WTC11 (cell line): ENCODE results near the gene TNFRSF6B. TPM values are rescaled to one million over a fixed set of nuclear protein-coding genes. Genes with fewer than 3 reads are reported as not detected.

Source experiments
- ATAC-seq: fragments of 200-7000 bp; cut with Tn5 transposase; 2 replicates; pipeline ENCODE4 v1.10.0; 2021; ENCODE audit warnings: mild to moderate bottlenecking, moderate library complexity
- CTCF ChIA-PET: fragments of 300-600 bp; sonication (Branson Sonifier 250); formaldehyde crosslinking; loops from one replicate; lab custom pipeline; 2021; ENCODE audit warnings: antibody characterized with exemption; lab: Charles Lee
- POLR2A ChIA-PET: fragments of 350-600 bp; sonication (Branson Sonifier 250); formaldehyde crosslinking; loops from one replicate; lab custom pipeline; 2021; ENCODE audit warnings: antibody characterized with exemption; lab: Charles Lee
- DNase-seq: peaks from one replicate; pipeline ENCODE4 v3.0.0; 2021; ENCODE audit warnings: low spot score
- H3K27ac Mint-ChIP-seq: 2 replicates; pipeline ENCODE4 v1.8.0; 2021; ENCODE audit warnings: mixed read lengths
- H3K27me3 Mint-ChIP-seq: 2 replicates; pipeline ENCODE4 v1.8.0; 2021; ENCODE audit warnings: low read depth, mild to moderate bottlenecking, moderate library complexity, mixed read lengths
- H3K36me3 Mint-ChIP-seq: 2 replicates; pipeline ENCODE4 v1.8.0; 2021; ENCODE audit warnings: mixed read lengths
- H3K4me1 Mint-ChIP-seq: 2 replicates; pipeline ENCODE4 v1.8.0; 2022; ENCODE audit warnings: mixed read lengths
- H3K4me3 Mint-ChIP-seq: 2 replicates; pipeline ENCODE4 v1.8.0; 2021; ENCODE audit warnings: mild to moderate bottlenecking, moderate library complexity, mixed read lengths
- H3K9me3 Mint-ChIP-seq: 2 replicates; pipeline ENCODE4 v1.8.0; 2021; ENCODE audit warnings: mixed read lengths
- FOXP1 ChIP-seq: sonication (generic); formaldehyde crosslinking; IDR thresholded peaks from 2 replicates; pipeline ENCODE4 v1.8.0; 2022; ENCODE audit warnings: missing genetic modification reagents, mild to moderate bottlenecking, moderate library complexity, borderline replicate concordance
- GABPB1 ChIP-seq: sonication (generic); formaldehyde crosslinking; IDR thresholded peaks from 2 replicates; pipeline ENCODE4 v1.8.1; 2023; ENCODE audit warnings: mild to moderate bottlenecking, missing genetic modification reagents
- SMAD3 ChIP-seq: sonication (generic); formaldehyde crosslinking; IDR thresholded peaks from 2 replicates; pipeline ENCODE4 v1.8.0; 2022; ENCODE audit warnings: missing genetic modification reagents, mild to moderate bottlenecking, borderline replicate concordance
- SP1 ChIP-seq: sonication (generic); formaldehyde crosslinking; conservative IDR thresholded peaks from 2 replicates; pipeline ENCODE4 v1.8.1; 2022; ENCODE audit warnings: missing genetic modification reagents
- total RNA-seq: library from RNA; stranded (reverse); gene quantifications from 3 replicates; pipeline ENCODE4 v1.2.3, GENCODE V29; 2021
- TF ChIP-seq, protein P1 (sequence below): sonication (generic); formaldehyde crosslinking; IDR thresholded peaks from 2 replicates; pipeline ENCODE4 v1.8.0; 2022; ENCODE audit warnings: missing genetic modification reagents
- TF ChIP-seq, protein P2 (sequence below): sonication (generic); formaldehyde crosslinking; IDR thresholded peaks from 2 replicates; pipeline ENCODE4 v1.8.0; 2022; ENCODE audit warnings: mild to moderate bottlenecking, missing genetic modification reagents
- TF ChIP-seq, protein P3 (sequence below): fragments of 250-450 bp; sonication (Bioruptor Pico); IDR thresholded peaks from 2 replicates; pipeline ENCODE4 v1.9.0; 2021; ENCODE audit warnings: mild to moderate bottlenecking
- TF ChIP-seq, protein P4 (sequence below): sonication (generic); formaldehyde crosslinking; IDR thresholded peaks from 2 replicates; pipeline ENCODE4 v1.8.0; 2023; ENCODE audit warnings: missing genetic modification reagents
- TF ChIP-seq, protein P5 (sequence below): fragments of 250-450 bp; sonication (Bioruptor Pico); IDR thresholded peaks from 2 replicates; pipeline ENCODE4 v1.9.0; 2021; ENCODE audit warnings: mild to moderate bottlenecking

Gene TNFRSF6B
- total RNA-seq, 1 experiment from 2014 or later, result not detected

DNA sequence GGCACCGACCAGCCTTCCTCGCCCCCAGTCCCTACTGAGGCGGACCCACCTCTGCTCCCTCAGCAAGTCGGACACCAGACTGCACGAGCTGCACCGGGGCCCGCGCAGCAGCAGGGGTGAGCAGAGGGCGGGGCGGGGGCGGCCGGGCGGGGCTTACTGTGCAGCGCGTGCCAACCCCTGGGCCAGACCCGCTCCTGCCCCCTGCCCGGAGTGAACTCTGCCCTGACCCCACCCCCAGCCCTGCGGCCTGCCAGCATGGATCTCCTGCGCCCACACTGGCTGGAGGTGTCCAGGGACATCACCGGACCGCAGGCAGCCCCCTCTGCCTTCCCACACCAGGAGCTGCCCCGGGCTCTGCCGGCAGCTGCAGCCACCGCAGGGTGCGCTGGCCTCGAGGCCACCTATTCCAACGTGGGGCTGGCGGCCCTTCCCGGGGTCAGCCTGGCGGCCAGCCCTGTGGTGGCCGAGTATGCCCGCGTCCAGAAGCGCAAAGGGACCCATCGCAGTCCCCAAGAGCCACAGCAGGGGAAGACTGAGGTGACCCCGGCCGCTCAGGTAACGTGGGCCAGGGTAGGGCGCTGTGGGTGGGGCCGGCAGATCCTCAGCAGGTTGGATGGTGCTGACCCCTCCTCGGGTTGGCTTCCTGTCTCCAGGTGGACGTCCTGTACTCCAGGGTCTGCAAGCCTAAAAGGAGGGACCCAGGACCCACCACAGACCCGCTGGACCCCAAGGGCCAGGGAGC lies 41.7 kb downstream of the TNFRSF6B start (continued):
- TF ChIP-seq, protein P1, sequence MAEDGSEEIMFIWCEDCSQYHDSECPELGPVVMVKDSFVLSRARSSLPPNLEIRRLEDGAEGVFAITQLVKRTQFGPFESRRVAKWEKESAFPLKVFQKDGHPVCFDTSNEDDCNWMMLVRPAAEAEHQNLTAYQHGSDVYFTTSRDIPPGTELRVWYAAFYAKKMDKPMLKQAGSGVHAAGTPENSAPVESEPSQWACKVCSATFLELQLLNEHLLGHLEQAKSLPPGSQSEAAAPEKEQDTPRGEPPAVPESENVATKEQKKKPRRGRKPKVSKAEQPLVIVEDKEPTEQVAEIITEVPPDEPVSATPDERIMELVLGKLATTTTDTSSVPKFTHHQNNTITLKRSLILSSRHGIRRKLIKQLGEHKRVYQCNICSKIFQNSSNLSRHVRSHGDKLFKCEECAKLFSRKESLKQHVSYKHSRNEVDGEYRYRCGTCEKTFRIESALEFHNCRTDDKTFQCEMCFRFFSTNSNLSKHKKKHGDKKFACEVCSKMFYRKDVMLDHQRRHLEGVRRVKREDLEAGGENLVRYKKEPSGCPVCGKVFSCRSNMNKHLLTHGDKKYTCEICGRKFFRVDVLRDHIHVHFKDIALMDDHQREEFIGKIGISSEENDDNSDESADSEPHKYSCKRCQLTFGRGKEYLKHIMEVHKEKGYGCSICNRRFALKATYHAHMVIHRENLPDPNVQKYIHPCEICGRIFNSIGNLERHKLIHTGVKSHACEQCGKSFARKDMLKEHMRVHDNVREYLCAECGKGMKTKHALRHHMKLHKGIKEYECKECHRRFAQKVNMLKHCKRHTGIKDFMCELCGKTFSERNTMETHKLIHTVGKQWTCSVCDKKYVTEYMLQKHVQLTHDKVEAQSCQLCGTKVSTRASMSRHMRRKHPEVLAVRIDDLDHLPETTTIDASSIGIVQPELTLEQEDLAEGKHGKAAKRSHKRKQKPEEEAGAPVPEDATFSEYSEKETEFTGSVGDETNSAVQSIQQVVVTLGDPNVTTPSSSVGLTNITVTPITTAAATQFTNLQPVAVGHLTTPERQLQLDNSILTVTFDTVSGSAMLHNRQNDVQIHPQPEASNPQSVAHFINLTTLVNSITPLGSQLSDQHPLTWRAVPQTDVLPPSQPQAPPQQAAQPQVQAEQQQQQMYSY (CRISPR knock-in tag), result peak; percentile 52
- TF ChIP-seq, protein P2, sequence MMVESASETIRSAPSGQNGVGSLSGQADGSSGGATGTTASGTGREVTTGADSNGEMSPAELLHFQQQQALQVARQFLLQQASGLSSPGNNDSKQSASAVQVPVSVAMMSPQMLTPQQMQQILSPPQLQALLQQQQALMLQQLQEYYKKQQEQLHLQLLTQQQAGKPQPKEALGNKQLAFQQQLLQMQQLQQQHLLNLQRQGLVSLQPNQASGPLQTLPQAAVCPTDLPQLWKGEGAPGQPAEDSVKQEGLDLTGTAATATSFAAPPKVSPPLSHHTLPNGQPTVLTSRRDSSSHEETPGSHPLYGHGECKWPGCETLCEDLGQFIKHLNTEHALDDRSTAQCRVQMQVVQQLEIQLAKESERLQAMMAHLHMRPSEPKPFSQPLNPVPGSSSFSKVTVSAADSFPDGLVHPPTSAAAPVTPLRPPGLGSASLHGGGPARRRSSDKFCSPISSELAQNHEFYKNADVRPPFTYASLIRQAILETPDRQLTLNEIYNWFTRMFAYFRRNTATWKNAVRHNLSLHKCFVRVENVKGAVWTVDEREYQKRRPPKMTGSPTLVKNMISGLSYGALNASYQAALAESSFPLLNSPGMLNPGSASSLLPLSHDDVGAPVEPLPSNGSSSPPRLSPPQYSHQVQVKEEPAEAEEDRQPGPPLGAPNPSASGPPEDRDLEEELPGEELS (CRISPR knock-in tag), result 0 out of 2 replicates have a peak, but pooled peaks have one; percentile 34

DNA sequence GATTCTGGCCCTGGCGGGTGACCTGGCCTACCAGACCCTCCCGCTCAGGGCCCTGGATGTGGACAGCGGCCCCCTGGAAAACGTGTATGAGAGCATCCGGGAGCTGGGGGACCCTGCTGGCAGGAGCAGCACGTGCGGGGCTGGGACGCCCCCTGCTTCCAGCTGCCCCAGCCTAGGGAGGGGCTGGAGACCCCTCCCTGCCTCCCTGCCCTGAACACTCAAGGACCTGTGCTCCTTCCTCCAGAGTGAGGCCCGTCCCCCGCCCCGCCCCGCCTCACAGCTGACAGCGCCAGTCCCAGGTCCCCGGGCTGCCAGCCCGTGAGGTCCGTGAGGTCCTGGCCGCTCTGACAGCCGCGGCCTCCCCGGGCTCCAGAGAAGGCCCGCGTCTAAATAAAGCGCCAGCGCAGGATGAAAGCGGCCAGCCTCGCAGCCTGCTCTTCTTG lies 42.3 kb downstream of the TNFRSF6B start:
- ATAC-seq (peak; percentile 11), DNase-seq (peak; percentile 73)
- Mint-ChIP-seq H3K36me3 (peaks cover 6% of the 10 kb centered on the region; the same call in 1 of the 2 replicates), H3K9me3 (no peaks in the 10 kb centered on the region), H3K27ac (no peak overlapping the region), H3K27me3 (no peaks in the 10 kb centered on the region), H3K4me3 (peak overlapping the region; percentile 31), H3K4me1 (no peaks in the 10 kb centered on the region)
- ChIA-PET POLR2A (interaction anchor here (0.6 to 1.5 kb wide), 3 partner anchors 31 to 230 kb away, joined by 5 to 7 read pairs (median 6); partner anchors contain the start of genes ARFRP1, TPD52L2 and ZGPAT), CTCF (interaction anchor here (0.6 to 2.2 kb wide), 12 partner anchors 11 to 242 kb away, joined by 3 to 10 read pairs (median 4); partner anchors contain the start of genes ARFRP1, PRPF6, TPD52L2 and ZGPAT)
- TF ChIP-seq SP1 (CRISPR knock-in tag) (0 out of 2 replicates have a peak, but pooled peaks have one; percentile 17), FOXP1 (CRISPR knock-in tag) (no peak), GABPB1 (peak; percentile 8; the same call in 1 of the 2 replicates), SMAD3 (CRISPR knock-in tag) (no peak)
- TF ChIP-seq, protein P3, sequence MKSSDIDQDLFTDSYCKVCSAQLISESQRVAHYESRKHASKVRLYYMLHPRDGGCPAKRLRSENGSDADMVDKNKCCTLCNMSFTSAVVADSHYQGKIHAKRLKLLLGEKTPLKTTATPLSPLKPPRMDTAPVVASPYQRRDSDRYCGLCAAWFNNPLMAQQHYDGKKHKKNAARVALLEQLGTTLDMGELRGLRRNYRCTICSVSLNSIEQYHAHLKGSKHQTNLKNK, result no peak
- TF ChIP-seq, protein P4, sequence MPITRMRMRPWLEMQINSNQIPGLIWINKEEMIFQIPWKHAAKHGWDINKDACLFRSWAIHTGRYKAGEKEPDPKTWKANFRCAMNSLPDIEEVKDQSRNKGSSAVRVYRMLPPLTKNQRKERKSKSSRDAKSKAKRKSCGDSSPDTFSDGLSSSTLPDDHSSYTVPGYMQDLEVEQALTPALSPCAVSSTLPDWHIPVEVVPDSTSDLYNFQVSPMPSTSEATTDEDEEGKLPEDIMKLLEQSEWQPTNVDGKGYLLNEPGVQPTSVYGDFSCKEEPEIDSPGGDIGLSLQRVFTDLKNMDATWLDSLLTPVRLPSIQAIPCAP (CRISPR knock-in tag), result no peak
- TF ChIP-seq, protein P1 (CRISPR knock-in tag), result peak; percentile 24; the same call in 1 of the 2 replicates
- TF ChIP-seq, protein P5, sequence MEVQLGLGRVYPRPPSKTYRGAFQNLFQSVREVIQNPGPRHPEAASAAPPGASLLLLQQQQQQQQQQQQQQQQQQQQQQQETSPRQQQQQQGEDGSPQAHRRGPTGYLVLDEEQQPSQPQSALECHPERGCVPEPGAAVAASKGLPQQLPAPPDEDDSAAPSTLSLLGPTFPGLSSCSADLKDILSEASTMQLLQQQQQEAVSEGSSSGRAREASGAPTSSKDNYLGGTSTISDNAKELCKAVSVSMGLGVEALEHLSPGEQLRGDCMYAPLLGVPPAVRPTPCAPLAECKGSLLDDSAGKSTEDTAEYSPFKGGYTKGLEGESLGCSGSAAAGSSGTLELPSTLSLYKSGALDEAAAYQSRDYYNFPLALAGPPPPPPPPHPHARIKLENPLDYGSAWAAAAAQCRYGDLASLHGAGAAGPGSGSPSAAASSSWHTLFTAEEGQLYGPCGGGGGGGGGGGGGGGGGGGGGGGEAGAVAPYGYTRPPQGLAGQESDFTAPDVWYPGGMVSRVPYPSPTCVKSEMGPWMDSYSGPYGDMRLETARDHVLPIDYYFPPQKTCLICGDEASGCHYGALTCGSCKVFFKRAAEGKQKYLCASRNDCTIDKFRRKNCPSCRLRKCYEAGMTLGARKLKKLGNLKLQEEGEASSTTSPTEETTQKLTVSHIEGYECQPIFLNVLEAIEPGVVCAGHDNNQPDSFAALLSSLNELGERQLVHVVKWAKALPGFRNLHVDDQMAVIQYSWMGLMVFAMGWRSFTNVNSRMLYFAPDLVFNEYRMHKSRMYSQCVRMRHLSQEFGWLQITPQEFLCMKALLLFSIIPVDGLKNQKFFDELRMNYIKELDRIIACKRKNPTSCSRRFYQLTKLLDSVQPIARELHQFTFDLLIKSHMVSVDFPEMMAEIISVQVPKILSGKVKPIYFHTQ (CRISPR knock-in tag), result no peak
